SK-N-MC (cell line): ENCODE data around the gene GPR152.
A peak's percentile ranks its signal among the peaks of the same experiment; 100 is the strongest.

Source experiments
- EZH2 ChIP-seq: fragments of 200-600 bp; sonication (generic); IDR thresholded peaks from one replicate; pipeline ENCODE4 v1.6.1; 2017; ENCODE audit warnings: antibody characterized with exemption
- POLR2AphosphoS5 ChIP-seq: IDR thresholded peaks from 2 replicates; pipeline ENCODE4 v1.6.1; 2012; ENCODE audit warnings: mild to moderate bottlenecking, low read depth, low read length, borderline replicate concordance

DNA sequence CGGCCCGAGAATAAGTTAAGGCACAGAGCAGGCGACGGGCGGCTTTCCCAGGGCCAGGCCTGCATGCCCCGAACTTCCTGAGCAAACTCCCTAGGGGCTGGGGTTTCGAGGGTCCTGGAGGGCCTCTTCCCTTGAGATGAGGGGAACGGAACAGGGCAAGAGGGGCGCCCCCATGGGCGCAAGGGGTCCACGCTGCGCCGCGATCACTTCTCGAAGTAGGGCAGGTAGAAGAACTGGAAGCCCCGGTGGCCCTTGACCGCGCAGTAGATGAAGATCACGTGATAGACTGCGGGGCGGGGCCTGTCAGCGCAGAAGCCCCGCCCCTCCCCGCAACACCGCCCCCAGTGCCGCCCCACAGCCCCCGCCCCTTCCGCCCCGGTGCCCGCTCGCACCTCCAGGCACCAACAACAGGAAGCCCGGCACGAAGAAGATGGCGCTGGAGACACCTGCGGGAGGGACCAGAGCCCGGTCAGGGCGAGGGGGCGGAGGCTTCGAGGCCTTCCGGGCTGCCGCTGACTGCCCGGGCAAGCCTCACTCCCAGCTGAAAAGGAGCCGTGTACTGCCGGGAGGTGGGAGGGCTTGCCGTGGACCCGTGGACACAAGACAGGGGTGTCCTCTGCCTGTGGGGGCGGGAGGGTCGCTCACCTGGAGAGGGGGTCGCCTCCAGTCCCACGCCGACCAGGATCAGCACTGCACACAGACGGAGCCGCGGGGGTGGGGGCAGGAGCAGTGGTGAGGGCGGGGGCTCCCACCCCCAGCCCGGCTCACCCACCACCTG, 12.1 kb upstream of the GPR152 start:
- TF ChIP-seq EZH2 = no peak
- TF ChIP-seq POLR2AphosphoS5 = peak; percentile 87
